ENCODE data around the gene RASGRP1.

The RASGRP1 gene

GRCh38 chr15:38453971-38454695, 110.5 kb downstream of the RASGRP1 start, which contains the start of gene FAM98B:
TSS of gene FAM98B (plus strand) at chr15:38454127. CDS start at chr15:38454162, 35 bp downstream.
- DNase-seq = peak; percentile 75 to 87

GRCh38 chr15:38441130-38441519, 123.5 kb downstream of the RASGRP1 start:
- no peak for DNase-seq

GRCh38 chr15:38440353-38441129, 124.1 kb downstream of the RASGRP1 start:
- DNase-seq = peak; percentile 44 to 50
